Fibroblast of mammary gland (primary cell): ENCODE results near the gene OXT.
"Not testable (repeated sequence)": the region's sequence is repeated elsewhere in the genome, so short reads cannot be mapped to it uniquely, and the experiment has no call there.

Experiments
- DNase-seq: peaks from one replicate; pipeline ENCODE4 v3.0.0-alpha.2; 2010; ENCODE audit warnings: low read depth
- H3K4me3 ChIP-seq: 2 replicates; pipeline ENCODE4 v1.5.1; 2011; ENCODE audit warnings: low read depth, mild to moderate bottlenecking, low read length, moderate library complexity; ENCODE audit not compliant: control insufficient read depth
- TF ChIP-seq, protein P1 (sequence below): conservative IDR thresholded peaks from 2 replicates; pipeline ENCODE4 v1.5.1; 2011; ENCODE audit warnings: low read depth, low read length, inconsistent platforms; ENCODE audit not compliant: control insufficient read depth, insufficient read depth

OXT gene

DNA sequence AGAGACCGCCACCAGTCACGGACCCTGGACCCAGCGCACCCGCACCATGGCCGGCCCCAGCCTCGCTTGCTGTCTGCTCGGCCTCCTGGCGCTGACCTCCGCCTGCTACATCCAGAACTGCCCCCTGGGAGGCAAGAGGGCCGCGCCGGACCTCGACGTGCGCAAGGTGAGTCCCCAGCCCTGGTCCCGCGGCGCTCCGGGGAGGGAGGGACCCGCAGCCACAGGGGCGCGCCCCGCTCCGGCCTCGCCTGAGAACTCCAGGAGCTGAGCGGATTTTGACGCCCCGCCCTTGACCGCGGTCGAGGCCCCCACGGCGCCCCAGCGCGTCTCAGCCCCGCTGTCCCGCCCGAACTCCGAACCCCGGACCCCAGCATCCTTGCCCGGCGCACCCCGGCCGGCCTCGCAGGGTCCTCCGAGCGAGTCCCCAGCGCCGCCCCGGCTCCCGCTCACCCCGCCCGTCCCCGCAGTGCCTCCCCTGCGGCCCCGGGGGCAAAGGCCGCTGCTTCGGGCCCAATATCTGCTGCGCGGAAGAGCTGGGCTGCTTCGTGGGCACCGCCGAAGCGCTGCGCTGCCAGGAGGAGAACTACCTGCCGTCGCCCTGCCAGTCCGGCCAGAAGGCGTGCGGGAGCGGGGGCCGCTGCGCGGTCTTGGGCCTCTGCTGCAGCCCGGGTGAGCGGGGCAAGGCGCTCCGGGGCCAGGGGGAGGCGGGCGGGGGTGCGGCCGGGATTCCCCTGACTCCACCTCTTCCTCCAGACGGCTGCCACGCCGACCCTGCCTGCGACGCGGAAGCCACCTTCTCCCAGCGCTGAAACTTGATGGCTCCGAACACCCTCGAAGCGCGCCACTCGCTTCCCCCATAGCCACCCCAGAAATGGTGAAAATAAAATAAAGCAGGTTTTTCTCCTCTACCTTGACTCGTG lies at the start of gene OXT:
TSS of gene OXT (plus strand) at position 11 of the 920 bp plus-strand sequence. CDS start at position 47, 36 bp downstream.
- no peak within 1 kb of the TSS for H3K4me3 ChIP-seq
- TF ChIP-seq, protein P1, sequence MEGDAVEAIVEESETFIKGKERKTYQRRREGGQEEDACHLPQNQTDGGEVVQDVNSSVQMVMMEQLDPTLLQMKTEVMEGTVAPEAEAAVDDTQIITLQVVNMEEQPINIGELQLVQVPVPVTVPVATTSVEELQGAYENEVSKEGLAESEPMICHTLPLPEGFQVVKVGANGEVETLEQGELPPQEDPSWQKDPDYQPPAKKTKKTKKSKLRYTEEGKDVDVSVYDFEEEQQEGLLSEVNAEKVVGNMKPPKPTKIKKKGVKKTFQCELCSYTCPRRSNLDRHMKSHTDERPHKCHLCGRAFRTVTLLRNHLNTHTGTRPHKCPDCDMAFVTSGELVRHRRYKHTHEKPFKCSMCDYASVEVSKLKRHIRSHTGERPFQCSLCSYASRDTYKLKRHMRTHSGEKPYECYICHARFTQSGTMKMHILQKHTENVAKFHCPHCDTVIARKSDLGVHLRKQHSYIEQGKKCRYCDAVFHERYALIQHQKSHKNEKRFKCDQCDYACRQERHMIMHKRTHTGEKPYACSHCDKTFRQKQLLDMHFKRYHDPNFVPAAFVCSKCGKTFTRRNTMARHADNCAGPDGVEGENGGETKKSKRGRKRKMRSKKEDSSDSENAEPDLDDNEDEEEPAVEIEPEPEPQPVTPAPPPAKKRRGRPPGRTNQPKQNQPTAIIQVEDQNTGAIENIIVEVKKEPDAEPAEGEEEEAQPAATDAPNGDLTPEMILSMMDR = no peak
- DNase-seq = no peak

DNA sequence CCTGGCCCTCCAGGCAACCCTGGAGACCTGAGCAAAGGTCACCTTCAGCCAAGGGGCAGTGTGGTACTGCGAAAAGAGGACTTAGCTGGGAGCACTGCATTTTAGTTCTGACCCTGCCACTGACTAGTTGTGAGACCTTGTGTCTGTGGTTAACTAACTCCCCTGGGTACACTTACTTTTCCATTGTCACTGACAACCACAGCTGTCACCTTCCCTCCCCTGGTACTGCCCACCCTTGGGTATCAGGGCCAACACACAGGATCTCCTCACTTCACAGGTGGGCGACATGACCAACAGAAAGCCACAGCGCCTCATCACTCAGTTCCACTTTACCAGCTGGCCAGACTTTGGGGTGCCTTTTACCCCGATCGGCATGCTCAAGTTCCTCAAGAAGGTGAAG lies 49.6 kb upstream of the OXT start:
- TF ChIP-seq, protein P1 = no peak
- no peak for DNase-seq
- no peak overlapping the region for H3K4me3 ChIP-seq

DNA sequence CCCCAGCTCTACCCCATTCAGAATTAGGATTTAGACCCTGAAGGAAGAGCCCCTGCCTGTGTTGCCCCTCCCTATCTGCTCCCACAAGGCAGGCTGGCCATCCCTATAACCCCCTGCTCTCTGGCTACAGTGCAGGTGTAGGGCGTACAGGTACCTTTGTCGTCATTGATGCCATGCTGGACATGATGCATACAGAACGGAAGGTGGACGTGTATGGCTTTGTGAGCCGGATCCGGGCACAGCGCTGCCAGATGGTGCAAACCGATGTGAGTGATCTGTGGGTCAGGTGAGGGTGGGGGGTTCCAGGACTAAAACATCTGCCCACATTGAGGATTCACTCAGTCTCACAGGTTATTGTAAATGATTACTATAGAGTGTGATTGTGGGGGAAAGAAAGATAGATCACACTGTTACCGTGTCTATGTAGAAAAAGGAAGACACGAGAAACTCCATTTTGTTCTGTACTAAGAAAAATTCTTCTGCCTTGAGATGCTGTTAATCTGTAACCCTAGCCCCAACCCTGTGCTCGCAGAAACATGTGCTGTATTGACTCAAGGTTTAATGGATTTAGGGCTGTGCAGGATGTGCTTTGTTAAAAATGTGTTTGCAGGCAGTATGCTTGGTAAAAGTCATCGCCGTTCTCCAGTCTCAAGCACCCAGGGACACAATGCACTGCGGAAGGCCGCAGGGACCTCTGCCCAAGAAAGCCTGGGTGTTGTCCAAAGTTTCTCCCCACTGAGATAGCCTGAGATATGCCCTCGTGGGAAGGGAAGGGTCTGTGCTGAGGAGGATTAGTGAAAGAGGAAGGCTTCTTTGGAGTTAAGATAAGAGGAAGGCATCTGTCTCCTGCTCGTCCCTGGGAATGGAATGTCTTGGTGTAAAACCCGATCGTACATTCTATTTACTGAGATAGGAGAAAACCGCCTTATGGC lies 48.6 kb upstream of the OXT start:
- not testable (repeated sequence) for DNase-seq, H3K4me3 ChIP-seq

DNA sequence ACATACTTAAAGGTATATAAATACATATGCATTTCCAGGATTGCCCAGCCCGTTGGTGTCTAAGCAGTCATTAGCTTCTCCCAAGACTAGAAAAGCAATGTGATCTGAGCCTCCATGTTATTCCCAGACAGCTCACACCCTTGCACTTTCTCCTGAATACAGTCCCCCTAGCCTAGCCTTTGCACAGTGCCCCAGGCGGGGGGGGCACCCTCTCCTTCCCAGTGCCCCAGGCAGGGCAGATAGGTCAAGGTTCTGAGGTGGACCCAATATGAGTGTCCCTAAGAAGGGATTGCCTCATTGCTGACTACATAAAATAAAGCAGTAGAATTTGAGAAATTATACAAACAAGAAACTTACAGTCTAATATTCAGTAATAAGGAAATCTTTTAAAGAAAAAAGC lies 43.4 kb upstream of the OXT start:
- no peak overlapping the region for H3K4me3 ChIP-seq
- no peak for DNase-seq
- TF ChIP-seq, protein P1 = no peak

DNA sequence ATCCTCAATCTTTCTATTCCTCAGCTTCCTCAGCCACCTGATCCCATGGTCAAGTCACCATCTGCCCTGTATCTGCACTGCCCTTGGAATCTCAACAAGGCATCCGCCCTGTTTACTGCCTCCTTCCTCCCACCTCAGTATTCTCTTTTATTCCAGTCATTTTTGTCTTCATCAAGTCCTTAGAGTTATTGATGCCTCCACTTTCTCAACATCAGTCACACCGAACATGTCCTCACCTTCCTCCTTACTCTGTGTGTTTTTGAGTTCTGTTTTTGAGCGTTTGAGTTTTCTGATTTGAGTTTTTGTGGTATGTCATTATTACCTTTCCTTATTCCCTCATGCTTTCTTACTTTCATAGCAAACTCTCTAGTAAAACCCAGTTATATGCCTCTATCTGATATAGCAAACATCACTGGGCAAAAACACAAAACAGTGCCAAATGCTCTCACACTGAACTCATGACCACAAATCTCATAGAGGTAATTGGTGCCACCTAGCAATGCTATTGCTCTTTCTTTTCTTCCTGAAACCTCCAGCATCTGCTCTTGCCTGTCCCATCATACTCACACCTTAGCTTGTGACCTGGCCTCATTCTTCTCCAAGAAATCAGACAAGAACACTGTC lies 39.8 kb upstream of the OXT start:
- DNase-seq = no peak
- TF ChIP-seq, protein P1 = no peak
- no peak overlapping the region for H3K4me3 ChIP-seq

DNA sequence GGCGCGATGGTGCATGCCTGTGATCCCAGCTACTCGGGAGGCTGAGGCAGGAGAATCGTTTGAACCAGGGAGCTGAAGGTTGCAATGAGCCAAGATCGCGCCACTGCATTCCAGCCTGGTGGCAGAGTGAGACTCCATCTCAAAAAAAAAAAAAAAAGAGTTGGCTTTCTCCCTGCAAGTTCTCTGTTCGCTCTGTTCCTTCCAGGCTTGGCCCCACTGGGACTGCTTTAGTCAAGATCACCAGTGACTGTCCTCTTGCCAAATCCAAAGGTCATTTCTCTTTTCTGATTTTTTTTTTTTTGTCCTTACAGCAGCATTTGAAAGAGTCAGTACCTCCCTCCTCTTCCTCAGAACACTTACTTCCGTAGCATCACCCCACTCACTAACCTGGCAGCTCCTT lies 38.8 kb upstream of the OXT start:
- H3K4me3 ChIP-seq = no peak overlapping the region
- no peak for DNase-seq
- TF ChIP-seq, protein P1 = no peak

DNA sequence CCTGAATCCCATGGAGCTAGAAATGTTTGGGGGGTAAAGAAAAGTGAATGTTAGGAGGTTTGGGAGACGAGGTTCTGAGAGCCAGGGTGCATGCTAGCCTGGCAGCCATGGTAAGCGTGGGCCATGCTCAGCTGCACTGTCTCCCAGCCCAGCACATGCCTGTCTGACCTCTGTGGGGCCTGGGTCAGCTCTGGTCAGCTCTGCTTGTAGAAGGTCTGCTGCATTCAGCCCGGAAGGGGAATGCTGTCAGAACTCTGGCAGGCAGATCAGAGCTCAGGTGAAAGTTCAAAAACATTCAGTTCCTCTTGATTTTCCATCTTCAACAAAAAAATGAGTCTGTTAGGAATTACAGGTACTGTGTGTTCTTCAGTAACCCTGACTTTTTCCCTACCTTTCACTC lies 33.8 kb upstream of the OXT start:
- DNase-seq = no peak
- TF ChIP-seq, protein P1 = no peak
- H3K4me3 ChIP-seq = no peak overlapping the region
